K562 (cell line): ENCODE results near the gene FBP1.

Source experiments
- KLF16 ChIP-seq: IDR thresholded peaks from 2 replicates; pipeline ENCODE4 v1.6.1; 2016; ENCODE audit warnings: antibody characterized with exemption
- MEF2D ChIP-seq: conservative IDR thresholded peaks from 2 replicates; pipeline ENCODE4 v1.6.1; 2016; ENCODE audit warnings: low read depth, missing genetic modification characterization, missing compliant biosample characterization
- MTF1 ChIP-seq: fragments of 250-450 bp; sonication (Bioruptor Pico); IDR thresholded peaks from 2 replicates; pipeline ENCODE4 v1.9.0; 2021; ENCODE audit warnings: moderate library complexity, mild to moderate bottlenecking, inconsistent platforms, borderline replicate concordance
- NCOA1 ChIP-seq: fragments of 450-650 bp; IDR thresholded peaks from 2 replicates; pipeline ENCODE4 v1.6.1; 2016; ENCODE audit warnings: low read depth
- SMC3 ChIP-seq: conservative IDR thresholded peaks from 2 replicates; pipeline ENCODE4 v1.6.1; 2011; ENCODE audit warnings: low read depth, low read length, improper control_type of control experiment; ENCODE audit not compliant: insufficient read depth
- SRF ChIP-seq, 2 experiments: fragments of 250-450, 450-650 bp in 1 of 2; sonication (Bioruptor Pico) in 1 of 2; sonication (generic) in 1 of 2; formaldehyde crosslinking; IDR thresholded peaks; 2 replicates each; pipeline versions ENCODE4 v1.5.0 to v1.5.1; 2020 to 2022; ENCODE audit warnings: mild to moderate bottlenecking in 1 of 2, missing genetic modification reagents in 1 of 2
- ZNF589 ChIP-seq: fragments of 200-800 bp; sonication (Bioruptor generic); IDR thresholded peaks from 2 replicates; pipeline ENCODE4 v1.6.1; 2016; ENCODE audit warnings: low read depth, missing genetic modification characterization, missing compliant biosample characterization
- TF ChIP-seq, protein P1 (sequence below): fragments of 450-650 bp; formaldehyde crosslinking; IDR thresholded peaks from 2 replicates; pipeline ENCODE4 v1.4.0; 2022; ENCODE audit warnings: missing genetic modification characterization
- TF ChIP-seq, protein P2 (sequence below): sonication (generic); formaldehyde crosslinking; IDR thresholded peaks from 2 replicates; pipeline ENCODE4 v1.8.0; 2022; ENCODE audit warnings: mild to moderate bottlenecking, missing genetic modification reagents
- TF ChIP-seq, protein P3 (sequence below), 3 experiments: IDR thresholded peaks in 2 of 3; conservative IDR thresholded peaks in 1 of 3; 2 replicates each; pipeline ENCODE4 v1.5.1; 2011 to 2012; ENCODE audit warnings: low read length in 3 of 3, mild to moderate bottlenecking in 3 of 3, control low read depth in 2 of 3, improper control_type of control experiment in 1 of 3, inconsistent platforms in 1 of 3, low read depth in 1 of 3, mixed read lengths in 1 of 3, moderate library complexity in 1 of 3; ENCODE audit not compliant: insufficient read depth in 2 of 3

DNA sequence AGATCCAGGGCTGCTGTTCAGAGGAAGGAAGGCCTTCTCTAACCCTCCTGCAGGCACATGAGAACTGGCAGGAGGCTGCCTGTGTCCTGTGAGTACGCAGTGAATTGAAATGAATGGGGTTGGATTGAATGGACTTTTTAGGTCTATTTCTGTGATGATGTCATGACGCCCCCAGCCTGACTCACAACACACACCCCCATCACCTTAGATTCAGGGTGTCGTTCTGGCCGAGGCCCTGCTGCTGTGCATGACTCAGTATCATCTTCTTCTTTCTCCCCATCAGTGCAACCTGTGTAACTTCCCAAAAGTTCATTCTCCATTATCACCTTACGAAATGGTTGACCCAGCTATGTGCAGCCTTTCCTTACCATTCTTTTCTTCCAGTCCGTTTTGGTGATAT, 79.1 kb downstream of the FBP1 start:
- TF ChIP-seq, protein P1, sequence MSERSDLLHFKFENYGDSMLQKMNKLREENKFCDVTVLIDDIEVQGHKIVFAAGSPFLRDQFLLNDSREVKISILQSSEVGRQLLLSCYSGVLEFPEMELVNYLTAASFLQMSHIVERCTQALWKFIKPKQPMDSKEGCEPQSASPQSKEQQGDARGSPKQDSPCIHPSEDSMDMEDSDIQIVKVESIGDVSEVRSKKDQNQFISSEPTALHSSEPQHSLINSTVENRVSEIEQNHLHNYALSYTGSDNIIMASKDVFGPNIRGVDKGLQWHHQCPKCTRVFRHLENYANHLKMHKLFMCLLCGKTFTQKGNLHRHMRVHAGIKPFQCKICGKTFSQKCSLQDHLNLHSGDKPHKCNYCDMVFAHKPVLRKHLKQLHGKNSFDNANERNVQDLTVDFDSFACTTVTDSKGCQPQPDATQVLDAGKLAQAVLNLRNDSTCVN (CRISPR knock-in tag): no peak
- no peak for TF ChIP-seq SMC3
- TF ChIP-seq, protein P2, sequence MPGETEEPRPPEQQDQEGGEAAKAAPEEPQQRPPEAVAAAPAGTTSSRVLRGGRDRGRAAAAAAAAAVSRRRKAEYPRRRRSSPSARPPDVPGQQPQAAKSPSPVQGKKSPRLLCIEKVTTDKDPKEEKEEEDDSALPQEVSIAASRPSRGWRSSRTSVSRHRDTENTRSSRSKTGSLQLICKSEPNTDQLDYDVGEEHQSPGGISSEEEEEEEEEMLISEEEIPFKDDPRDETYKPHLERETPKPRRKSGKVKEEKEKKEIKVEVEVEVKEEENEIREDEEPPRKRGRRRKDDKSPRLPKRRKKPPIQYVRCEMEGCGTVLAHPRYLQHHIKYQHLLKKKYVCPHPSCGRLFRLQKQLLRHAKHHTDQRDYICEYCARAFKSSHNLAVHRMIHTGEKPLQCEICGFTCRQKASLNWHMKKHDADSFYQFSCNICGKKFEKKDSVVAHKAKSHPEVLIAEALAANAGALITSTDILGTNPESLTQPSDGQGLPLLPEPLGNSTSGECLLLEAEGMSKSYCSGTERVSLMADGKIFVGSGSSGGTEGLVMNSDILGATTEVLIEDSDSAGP (CRISPR knock-in tag): no peak
- no peak for TF ChIP-seq KLF16
- TF ChIP-seq ZNF589 (CRISPR knock-in tag): no peak
- TF ChIP-seq MEF2D (tag): no peak
- no peak for TF ChIP-seq SRF (CRISPR knock-in tag; IDR thresholded peaks at IDR 0.05)
- TF ChIP-seq, protein P3, sequence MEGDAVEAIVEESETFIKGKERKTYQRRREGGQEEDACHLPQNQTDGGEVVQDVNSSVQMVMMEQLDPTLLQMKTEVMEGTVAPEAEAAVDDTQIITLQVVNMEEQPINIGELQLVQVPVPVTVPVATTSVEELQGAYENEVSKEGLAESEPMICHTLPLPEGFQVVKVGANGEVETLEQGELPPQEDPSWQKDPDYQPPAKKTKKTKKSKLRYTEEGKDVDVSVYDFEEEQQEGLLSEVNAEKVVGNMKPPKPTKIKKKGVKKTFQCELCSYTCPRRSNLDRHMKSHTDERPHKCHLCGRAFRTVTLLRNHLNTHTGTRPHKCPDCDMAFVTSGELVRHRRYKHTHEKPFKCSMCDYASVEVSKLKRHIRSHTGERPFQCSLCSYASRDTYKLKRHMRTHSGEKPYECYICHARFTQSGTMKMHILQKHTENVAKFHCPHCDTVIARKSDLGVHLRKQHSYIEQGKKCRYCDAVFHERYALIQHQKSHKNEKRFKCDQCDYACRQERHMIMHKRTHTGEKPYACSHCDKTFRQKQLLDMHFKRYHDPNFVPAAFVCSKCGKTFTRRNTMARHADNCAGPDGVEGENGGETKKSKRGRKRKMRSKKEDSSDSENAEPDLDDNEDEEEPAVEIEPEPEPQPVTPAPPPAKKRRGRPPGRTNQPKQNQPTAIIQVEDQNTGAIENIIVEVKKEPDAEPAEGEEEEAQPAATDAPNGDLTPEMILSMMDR (IDR thresholded peaks at IDR 0.05 in 2 of 3, conservative IDR thresholded peaks at IDR 0.05 in 1 of 3; ENCODE audit: insufficient read depth in 2 of 3, low read depth in 1 of 3, low read length in 3 of 3): no peak
- no peak for TF ChIP-seq MTF1 (CRISPR knock-in tag)
- TF ChIP-seq NCOA1: no peak
